Hematopoietic multipotent progenitor cell treated with erythropoietin and hydrocortisone succinate and interleukin-3 and kit ligand, for 17 days (in vitro differentiated cells): ENCODE data around the gene FOXP2.
"Not testable (repeated sequence)": the region's sequence is repeated elsewhere in the genome, so short reads cannot be mapped to it uniquely, and the experiment has no call there.

Experiments
- DNase-seq: peaks from one replicate; pipeline ENCODE4 v3.0.0-alpha.2; 2015; ENCODE audit warnings: low spot score

The FOXP2 gene

GRCh38 chr7:114588506-114588905, 173.9 kb downstream of the FOXP2 start:
- no peak for DNase-seq

GRCh38 chr7:114589436-114589835, 174.8 kb downstream of the FOXP2 start:
- no peak for DNase-seq

GRCh38 chr7:114590298-114590697, 175.7 kb downstream of the FOXP2 start:
- no peak for DNase-seq

GRCh38 chr7:114598946-114599345, 184.3 kb downstream of the FOXP2 start:
- DNase-seq = no peak

- no peak for DNase-seq
These were observed 191.5 kb downstream of the FOXP2 start for GRCh38 chr7:114606100-114606499.

GRCh38 chr7:114608822-114609221, 194.2 kb downstream of the FOXP2 start:
- not testable (repeated sequence) for DNase-seq

GRCh38 chr7:114620208-114620607, 205.6 kb downstream of the FOXP2 start:
- DNase-seq = no peak

- DNase-seq = no peak
These were observed 207.6 kb downstream of the FOXP2 start for GRCh38 chr7:114622221-114622620.

- no peak for DNase-seq
These were observed 208.5 kb downstream of the FOXP2 start for GRCh38 chr7:114623146-114623545.

GRCh38 chr7:114627231-114627630, 212.6 kb downstream of the FOXP2 start:
- no peak for DNase-seq

GRCh38 chr7:114628362-114628761, 213.7 kb downstream of the FOXP2 start:
- no peak for DNase-seq

- no peak for DNase-seq
These were observed 215.1 kb downstream of the FOXP2 start for GRCh38 chr7:114629762-114630161.

GRCh38 chr7:114630201-114630990, 215.8 kb downstream of the FOXP2 start:
- DNase-seq = no peak

GRCh38 chr7:114631249-114631822, 216.7 kb downstream of the FOXP2 start:
- DNase-seq = no peak

- no peak for DNase-seq
These were observed 224.8 kb downstream of the FOXP2 start for GRCh38 chr7:114639451-114639850.

- no peak for DNase-seq
These were observed 229.8 kb downstream of the FOXP2 start for GRCh38 chr7:114644455-114644854.

GRCh38 chr7:114645451-114645850, 230.8 kb downstream of the FOXP2 start:
- no peak for DNase-seq

- DNase-seq = no peak
These were observed 232.9 kb downstream of the FOXP2 start for GRCh38 chr7:114647518-114647917.

- DNase-seq = no peak
These were observed 233.5 kb downstream of the FOXP2 start for GRCh38 chr7:114648117-114648516.

GRCh38 chr7:114648680-114649079, 234.1 kb downstream of the FOXP2 start:
- no peak for DNase-seq

- no peak for DNase-seq
These were observed 235.1 kb downstream of the FOXP2 start for GRCh38 chr7:114649689-114650088.

- no peak for DNase-seq
These were observed 235.9 kb downstream of the FOXP2 start for GRCh38 chr7:114650491-114650890.

- no peak for DNase-seq
These were observed 237.4 kb downstream of the FOXP2 start for GRCh38 chr7:114652041-114652440.
